Subcutaneous adipose tissue (tissue), 4 donors: ENCODE data around the gene SOX18. TPM values are rescaled to one million over a fixed set of nuclear protein-coding genes. Genes with fewer than 3 reads are reported as not detected.

Experiments
- CTCF ChIP-seq: fragments of 450-650 bp; IDR thresholded peaks from one replicate; pipeline ENCODE4 v1.5.1; 2016; ENCODE audit warnings: low read depth, mild to moderate bottlenecking, control low read depth, antibody characterized with exemption, moderate library complexity
- total RNA-seq, 4 donors: library from RNA; depleted of rRNA; stranded (reverse); fragments of >200 nt; gene quantifications; one replicate each; pipeline ENCODE4 v1.1.0, GENCODE V29; 2016

SOX18 gene
- total RNA-seq, 4 donors from 2014 or later, result 1.2 to 46.3 (median 7.1) TPM

GRCh38 chr20:64030371-64031134 lies 18.9 kb downstream of the SOX18 start:
- no peak for TF ChIP-seq CTCF

- TF ChIP-seq CTCF, result no peak
Measured at GRCh38 chr20:64029293-64030117, 19.9 kb downstream of the SOX18 start.

GRCh38 chr20:64027981-64028685 lies 21.3 kb downstream of the SOX18 start:
- no peak for TF ChIP-seq CTCF

- TF ChIP-seq CTCF, result no peak
Measured at GRCh38 chr20:64025826-64026412, 23.5 kb downstream of the SOX18 start.

GRCh38 chr20:64025101-64025825 lies 24.2 kb downstream of the SOX18 start:
- no peak for TF ChIP-seq CTCF

GRCh38 chr20:64024141-64024990 lies 25.1 kb downstream of the SOX18 start:
- TF ChIP-seq CTCF, result no peak
